Osteocyte (in vitro differentiated cells): ENCODE measurements around the gene FZD1. TPM values are rescaled to one million over a fixed set of nuclear protein-coding genes. Genes with fewer than 3 reads are reported as not detected.

Source experiments
- DNase-seq: peaks from one replicate; pipeline ENCODE4 v3.0.0; 2021; ENCODE audit warnings: mixed read lengths; ENCODE audit not compliant: unreplicated experiment; ENCODE audit errors: extremely low spot score
- H3K27ac Mint-ChIP-seq: one replicate; pipeline ENCODE4 v1.8.0; 2021; ENCODE audit warnings: mild to moderate bottlenecking, mixed read lengths; ENCODE audit not compliant: unreplicated experiment
- H3K27me3 Mint-ChIP-seq: one replicate; pipeline ENCODE4 v1.8.0; 2021; ENCODE audit warnings: mixed read lengths; ENCODE audit not compliant: unreplicated experiment
- H3K36me3 Mint-ChIP-seq: one replicate; pipeline ENCODE4 v1.8.0; 2021; ENCODE audit warnings: mixed read lengths; ENCODE audit not compliant: unreplicated experiment
- H3K4me1 Mint-ChIP-seq: one replicate; pipeline ENCODE4 v1.8.0; 2021; ENCODE audit warnings: mixed read lengths; ENCODE audit not compliant: unreplicated experiment
- H3K4me3 Mint-ChIP-seq: one replicate; pipeline ENCODE4 v1.8.0; 2021; ENCODE audit warnings: mild to moderate bottlenecking, moderate library complexity, mixed read lengths; ENCODE audit not compliant: unreplicated experiment
- H3K9me3 Mint-ChIP-seq: one replicate; pipeline ENCODE4 v1.8.0; 2021; ENCODE audit warnings: mixed read lengths; ENCODE audit not compliant: unreplicated experiment
- total RNA-seq: library from RNA; stranded (reverse); gene quantifications from 2 replicates; pipeline ENCODE4 v1.2.1, GENCODE V29; 2021
- TF ChIP-seq, protein P1 (sequence below): fragments of 200-600 bp; sonication (generic); IDR thresholded peaks from 2 replicates; pipeline ENCODE4 v1.5.0; 2021; ENCODE audit warnings: antibody characterized with exemption, mild to moderate bottlenecking, moderate library complexity

FZD1 gene
- total RNA-seq, 1 donor from 2014 or later: 19.4 TPM

DNA sequence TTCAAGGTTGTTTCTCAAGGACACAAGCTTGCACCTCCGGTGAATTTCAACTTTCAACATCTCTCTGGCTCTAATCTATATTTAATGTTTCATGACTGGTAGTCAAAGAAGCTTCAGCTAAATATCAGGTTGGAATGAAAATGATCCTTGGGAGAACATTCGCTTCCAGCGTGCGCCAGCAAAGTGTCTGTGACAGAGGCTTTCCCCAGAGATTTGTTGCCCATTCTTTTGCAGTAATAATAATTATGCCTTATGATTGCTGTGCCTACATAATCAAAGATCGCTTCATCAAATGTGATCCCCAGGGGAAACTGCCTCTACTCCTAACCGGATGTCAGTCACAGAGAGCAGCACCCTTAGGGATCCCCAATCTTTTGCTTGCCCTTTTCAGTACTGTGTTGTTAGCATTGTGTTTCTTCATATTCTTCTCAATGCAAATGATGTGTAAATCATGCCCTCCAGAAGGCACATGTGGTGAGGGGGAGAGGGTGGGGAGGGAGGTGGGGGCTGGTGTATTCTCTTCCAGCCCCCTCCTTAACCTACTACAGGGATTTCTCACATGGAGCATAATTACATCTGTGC lies 30.5 kb downstream of the FZD1 start:
- peaks cover 2% of the 10 kb centered on the region for H3K4me1 Mint-ChIP-seq
- DNase-seq: no peak
- H3K9me3 Mint-ChIP-seq: no peaks in the 10 kb centered on the region
- H3K27me3 Mint-ChIP-seq: no peaks in the 10 kb centered on the region
- TF ChIP-seq, protein P1, sequence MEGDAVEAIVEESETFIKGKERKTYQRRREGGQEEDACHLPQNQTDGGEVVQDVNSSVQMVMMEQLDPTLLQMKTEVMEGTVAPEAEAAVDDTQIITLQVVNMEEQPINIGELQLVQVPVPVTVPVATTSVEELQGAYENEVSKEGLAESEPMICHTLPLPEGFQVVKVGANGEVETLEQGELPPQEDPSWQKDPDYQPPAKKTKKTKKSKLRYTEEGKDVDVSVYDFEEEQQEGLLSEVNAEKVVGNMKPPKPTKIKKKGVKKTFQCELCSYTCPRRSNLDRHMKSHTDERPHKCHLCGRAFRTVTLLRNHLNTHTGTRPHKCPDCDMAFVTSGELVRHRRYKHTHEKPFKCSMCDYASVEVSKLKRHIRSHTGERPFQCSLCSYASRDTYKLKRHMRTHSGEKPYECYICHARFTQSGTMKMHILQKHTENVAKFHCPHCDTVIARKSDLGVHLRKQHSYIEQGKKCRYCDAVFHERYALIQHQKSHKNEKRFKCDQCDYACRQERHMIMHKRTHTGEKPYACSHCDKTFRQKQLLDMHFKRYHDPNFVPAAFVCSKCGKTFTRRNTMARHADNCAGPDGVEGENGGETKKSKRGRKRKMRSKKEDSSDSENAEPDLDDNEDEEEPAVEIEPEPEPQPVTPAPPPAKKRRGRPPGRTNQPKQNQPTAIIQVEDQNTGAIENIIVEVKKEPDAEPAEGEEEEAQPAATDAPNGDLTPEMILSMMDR: no peak
- H3K4me3 Mint-ChIP-seq: no peak overlapping the region
- no peak overlapping the region for H3K27ac Mint-ChIP-seq
- no peaks in the 10 kb centered on the region for H3K36me3 Mint-ChIP-seq

DNA sequence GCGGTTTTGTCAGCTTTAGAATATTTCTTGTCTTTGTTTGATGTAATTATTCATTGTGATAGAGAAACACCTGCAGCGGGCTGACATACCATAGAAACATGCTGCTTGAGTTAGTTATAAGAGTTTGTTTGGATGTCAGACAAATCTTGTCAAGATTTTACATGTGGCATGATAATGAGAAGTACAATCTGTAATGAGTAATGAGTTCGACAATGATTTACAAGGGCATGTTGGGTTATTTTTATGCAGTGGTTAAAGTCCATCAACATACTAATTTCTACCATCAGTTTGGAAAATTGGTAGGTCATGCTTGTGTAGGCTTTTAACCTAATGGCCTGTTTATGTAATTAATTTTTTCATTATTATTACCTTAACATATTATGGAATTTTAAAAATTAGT lies 31.3 kb downstream of the FZD1 start:
- no peak for DNase-seq
- TF ChIP-seq, protein P1: no peak
- H3K27me3 Mint-ChIP-seq: no peaks in the 10 kb centered on the region
- H3K9me3 Mint-ChIP-seq: no peaks in the 10 kb centered on the region
- H3K4me1 Mint-ChIP-seq: peaks cover 2% of the 10 kb centered on the region
- no peaks in the 10 kb centered on the region for H3K36me3 Mint-ChIP-seq
- no peak overlapping the region for H3K4me3 Mint-ChIP-seq
- no peak overlapping the region for H3K27ac Mint-ChIP-seq

DNA sequence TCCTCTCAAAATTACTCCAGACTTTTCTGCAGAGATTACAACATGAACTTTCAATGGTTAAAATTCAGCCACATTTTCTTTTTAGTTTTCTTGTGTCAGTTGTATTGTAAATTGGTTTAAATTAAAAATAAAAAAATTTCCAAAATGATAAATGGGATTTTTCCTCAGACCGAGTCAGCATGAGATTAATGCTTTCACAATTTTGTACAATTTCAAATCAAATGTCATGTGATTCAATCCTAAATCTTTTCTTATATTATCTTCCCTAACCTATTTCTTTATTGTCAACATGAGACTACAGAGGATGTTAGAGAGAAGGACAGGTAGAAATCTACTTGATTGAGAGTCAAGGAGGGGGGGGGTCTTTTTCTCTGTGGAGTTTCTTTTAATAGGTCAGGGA lies 33.7 kb downstream of the FZD1 start:
- Mint-ChIP-seq H3K36me3 (no peaks in the 10 kb centered on the region), H3K27ac (no peak overlapping the region), H3K4me3 (no peak overlapping the region), H3K9me3 (no peaks in the 10 kb centered on the region), H3K27me3 (no peaks in the 10 kb centered on the region), H3K4me1 (peaks cover 2% of the 10 kb centered on the region)
- TF ChIP-seq, protein P1: no peak
- DNase-seq: no peak

DNA sequence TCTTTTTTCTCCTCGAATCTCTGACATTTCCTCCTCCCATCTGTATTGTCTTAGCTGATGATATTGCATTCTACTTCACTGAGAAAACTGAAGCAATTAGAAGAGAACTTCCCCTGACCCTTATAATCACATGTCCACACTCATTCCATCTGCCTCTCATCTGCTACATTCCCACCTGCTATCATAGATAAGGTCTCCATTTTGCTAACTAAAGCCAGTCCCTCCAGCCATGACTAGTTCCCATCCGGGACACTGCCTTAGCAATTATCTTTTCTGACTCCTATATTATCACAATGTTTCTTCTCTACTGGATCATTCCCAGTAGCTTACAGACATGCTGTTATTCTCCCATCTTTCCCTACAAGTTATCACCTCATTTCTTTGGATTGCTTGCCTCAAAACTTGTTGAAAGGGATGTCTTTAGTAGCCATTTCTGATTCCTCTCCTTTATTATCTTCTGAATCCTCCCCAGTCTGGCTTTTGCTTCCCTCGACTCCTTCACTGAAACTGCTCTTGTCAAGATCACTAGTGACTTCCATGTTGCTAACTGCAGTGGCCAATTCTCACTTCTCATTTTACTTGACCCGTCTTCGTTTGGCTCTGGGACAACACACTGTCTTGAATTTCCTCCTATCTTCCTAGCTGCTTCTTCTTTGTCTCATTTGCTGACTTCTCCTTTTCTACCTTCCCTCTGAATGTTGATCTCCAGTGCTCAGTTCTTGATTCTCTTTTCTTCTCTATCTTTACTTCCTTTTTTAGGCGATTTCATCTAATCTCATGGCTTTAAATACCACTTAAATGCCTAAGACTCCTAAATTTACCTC lies 35.9 kb downstream of the FZD1 start:
- peaks cover 2% of the 10 kb centered on the region for H3K4me1 Mint-ChIP-seq
- H3K4me3 Mint-ChIP-seq: no peak overlapping the region
- H3K9me3 Mint-ChIP-seq: no peaks in the 10 kb centered on the region
- no peak overlapping the region for H3K27ac Mint-ChIP-seq
- no peaks in the 10 kb centered on the region for H3K27me3 Mint-ChIP-seq
- no peaks in the 10 kb centered on the region for H3K36me3 Mint-ChIP-seq
- TF ChIP-seq, protein P1: no peak
- no peak for DNase-seq

DNA sequence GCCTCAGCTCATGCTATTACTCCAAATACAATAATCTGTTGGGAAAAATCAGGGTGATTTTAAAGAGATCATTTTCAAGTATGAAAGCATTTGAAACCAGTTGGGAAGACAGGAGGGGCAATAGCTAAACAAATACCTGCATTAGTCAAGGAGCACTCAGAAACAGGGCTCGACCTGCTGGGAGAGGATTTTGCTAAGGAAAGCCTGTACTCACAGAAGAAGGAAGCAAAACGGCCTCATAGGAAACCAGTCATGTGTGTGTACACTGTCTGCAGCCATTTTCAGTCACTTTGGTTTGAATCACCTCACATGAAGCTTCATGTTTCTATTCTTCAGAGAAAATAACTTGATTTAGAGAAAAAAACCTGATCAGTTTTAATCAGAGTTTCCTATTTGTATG lies 38.6 kb downstream of the FZD1 start:
- Mint-ChIP-seq H3K27me3 (no peaks in the 10 kb centered on the region), H3K4me3 (no peak overlapping the region), H3K36me3 (no peaks in the 10 kb centered on the region), H3K27ac (no peak overlapping the region), H3K9me3 (peaks cover 7% of the 10 kb centered on the region), H3K4me1 (no peaks in the 10 kb centered on the region)
- no peak for DNase-seq
- TF ChIP-seq, protein P1: no peak
